GM13977 (cell line): ENCODE data around the gene TEAD1.
A peak's percentile ranks its signal among the peaks of the same experiment; 100 is the strongest.

Experiments used
- DNase-seq: peaks from one replicate; pipeline ENCODE4 v3.0.0; 2012; ENCODE audit warnings: low spot score
- in situ Hi-C: fragments of 300-500 bp; cut with MboI; formaldehyde crosslinking; loops from one replicate; pipeline ENCODE4 v1.12.0; 2022; ENCODE audit warnings: low sequenced_read_pairs, low pct_unique_long_range_greater_than_20kb, mixed read lengths, inconsistent platforms; ENCODE audit not compliant: unreplicated experiment
- TF ChIP-seq, protein P1 (sequence below): IDR thresholded peaks from 2 replicates; pipeline ENCODE4 v1.5.1; 2012; ENCODE audit warnings: mild to moderate bottlenecking, control low read depth; ENCODE audit not compliant: insufficient read depth; ENCODE audit errors: extremely low read depth, missing control alignments

Gene TEAD1

DNA sequence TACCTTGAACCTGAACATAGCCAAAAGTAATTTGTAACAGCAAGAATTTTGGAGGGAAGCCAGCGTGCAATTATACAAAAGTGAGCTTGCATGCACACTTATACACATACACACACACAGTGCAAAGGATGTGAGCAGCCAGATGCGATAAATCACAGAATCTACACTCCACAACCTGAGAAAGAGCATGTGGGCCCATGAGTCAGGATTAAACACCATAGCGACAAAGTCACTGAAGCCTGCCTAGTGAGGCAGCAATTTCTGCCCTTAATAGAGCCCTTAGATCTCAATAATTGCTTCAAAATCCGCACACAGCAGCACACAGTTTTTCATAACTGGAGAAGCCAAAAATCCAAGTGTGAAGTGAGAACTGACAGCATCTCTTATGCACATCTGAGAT lies 42.6 kb upstream of the TEAD1 start:
- TF ChIP-seq, protein P1, sequence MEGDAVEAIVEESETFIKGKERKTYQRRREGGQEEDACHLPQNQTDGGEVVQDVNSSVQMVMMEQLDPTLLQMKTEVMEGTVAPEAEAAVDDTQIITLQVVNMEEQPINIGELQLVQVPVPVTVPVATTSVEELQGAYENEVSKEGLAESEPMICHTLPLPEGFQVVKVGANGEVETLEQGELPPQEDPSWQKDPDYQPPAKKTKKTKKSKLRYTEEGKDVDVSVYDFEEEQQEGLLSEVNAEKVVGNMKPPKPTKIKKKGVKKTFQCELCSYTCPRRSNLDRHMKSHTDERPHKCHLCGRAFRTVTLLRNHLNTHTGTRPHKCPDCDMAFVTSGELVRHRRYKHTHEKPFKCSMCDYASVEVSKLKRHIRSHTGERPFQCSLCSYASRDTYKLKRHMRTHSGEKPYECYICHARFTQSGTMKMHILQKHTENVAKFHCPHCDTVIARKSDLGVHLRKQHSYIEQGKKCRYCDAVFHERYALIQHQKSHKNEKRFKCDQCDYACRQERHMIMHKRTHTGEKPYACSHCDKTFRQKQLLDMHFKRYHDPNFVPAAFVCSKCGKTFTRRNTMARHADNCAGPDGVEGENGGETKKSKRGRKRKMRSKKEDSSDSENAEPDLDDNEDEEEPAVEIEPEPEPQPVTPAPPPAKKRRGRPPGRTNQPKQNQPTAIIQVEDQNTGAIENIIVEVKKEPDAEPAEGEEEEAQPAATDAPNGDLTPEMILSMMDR: no peak
- in situ Hi-C loops: no loop called here
- DNase-seq: no peak

DNA sequence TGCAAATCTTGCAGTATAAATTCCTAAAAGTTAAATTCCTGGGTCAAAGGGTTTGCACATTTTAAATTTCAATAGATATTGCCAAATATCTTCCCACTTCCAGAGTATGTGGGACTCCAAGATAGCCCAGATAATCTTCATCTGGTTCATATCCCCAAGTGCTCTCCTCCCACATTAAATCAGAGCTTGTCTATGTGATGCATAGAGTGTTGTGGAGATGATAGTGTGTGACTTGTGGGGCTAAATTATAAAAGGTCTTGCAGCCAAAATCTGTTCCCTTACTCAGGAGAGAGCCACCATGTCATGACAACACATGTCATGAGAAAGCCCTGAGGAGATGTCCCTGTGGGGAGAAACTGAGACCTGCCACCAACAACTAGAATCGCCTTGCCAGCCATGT lies 39.9 kb upstream of the TEAD1 start:
- no peak for DNase-seq
- in situ Hi-C loops: no loop called here
- TF ChIP-seq, protein P1: no peak

DNA sequence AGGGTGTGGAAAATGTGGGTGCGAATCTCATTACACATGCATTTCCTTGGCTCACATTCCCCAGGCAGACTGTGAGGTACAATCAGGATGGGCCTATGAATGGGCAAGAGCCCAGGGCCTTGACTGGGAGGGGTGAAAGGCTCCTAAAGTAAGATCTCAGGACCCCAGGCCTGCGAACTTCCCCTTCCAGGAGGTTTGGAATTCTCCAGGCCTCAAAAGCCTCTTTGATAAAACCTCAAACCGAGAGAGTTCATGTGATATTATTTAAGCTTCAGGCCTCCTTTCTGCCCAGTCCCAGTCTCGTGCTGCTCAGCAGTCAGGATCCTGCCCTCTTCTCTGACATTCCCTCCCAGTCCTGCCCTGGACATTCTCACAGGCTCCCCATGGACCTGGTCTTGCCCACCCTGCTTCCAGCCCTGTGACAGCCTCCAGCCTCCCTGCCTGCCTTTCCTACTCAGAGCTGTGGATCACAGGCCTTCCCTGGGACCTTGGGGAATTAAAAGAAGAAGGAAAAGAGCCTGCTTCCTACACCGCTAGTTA lies 37.3 kb upstream of the TEAD1 start:
- DNase-seq: no peak
- in situ Hi-C loops: no loop called here
- TF ChIP-seq, protein P1: no peak

DNA sequence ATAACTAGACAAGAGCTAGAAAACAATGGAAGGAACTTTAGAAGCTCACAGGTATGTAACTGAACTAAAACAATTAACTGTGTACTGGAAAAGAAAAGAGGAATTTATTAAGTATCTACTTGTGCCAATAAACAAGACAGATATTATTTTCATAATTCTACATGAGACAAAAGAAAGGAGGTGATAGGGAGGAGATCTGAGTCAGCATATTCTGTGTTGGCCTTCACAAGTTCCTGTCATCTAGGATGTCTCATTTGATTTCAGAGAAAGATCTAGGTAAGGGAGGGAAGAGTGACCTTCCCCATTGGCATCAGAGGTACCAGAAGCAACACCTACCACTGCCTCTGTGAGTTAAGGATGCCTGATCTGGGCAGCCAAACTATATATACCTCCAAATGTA lies 34.8 kb upstream of the TEAD1 start:
- TF ChIP-seq, protein P1: no peak
- no peak for DNase-seq

DNA sequence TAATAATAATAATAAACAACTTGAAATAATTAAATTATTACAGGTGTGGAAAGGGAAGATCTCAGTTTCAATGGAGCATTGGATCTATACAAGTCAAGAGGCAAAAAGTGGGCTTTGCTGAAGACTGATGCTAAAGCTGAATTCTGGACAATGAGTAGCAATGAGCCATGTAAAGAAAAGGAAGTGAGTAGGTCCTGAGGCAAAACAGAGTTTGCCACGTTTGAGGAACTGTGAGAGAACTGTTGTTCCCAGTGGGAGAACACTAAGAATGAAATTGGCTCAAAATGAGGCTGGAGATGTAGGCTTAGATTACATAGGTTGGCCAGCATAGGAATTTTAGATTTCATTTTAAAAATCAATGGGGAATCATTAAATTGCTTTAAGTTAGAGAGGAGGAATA lies 33.9 kb upstream of the TEAD1 start:
- no peak for DNase-seq
- TF ChIP-seq, protein P1: no peak
- in situ Hi-C loops: no loop called here

More for the DNA sequence above, 34.8 kb upstream of the TEAD1 start:
- in situ Hi-C loops: no loop called here

DNA sequence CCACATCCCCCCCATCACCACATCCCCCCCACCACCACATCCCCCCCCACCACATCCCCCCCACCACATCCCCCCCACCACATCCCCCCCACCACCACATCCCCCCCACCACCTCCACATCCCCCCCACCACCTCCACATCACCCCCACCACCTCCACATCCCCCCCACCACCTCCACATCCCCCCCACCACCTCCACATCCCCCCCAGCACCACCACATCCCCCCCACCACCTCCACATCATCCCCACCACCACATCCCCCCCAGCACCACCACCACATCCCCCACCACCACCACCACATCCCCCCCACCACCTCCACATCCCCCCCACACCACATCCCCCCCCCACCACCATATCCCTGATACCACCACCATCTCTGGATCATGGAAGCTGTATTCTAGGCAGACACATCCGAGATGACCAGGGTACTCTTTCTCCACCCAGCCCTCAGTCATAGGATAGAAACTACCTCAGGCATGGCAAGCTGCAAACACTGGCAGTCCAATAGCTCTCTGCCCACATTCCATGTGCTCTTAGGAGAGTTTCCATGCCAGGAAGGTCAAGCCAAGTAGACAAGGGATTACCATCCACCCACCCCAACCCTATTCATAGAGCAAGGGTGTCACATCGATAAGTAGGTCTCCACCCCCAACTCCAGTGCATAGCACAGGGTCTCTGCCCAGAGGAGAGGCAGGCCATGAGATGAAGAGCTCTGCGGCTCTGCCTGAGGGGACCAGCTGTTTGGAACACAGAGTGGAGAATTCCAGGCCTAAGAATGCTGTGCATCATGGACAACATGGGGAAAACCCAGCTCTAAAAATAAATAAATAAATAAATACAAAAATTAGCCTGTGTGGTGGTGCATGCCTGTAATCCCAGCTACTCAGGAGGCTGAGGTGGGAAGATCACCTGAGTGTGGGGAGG lies 33.0 kb upstream of the TEAD1 start:
- in situ Hi-C loops: no loop called here
- TF ChIP-seq, protein P1: no peak
- DNase-seq: peak; percentile 48
